Uterus (tissue), 4 donors: Measurements from ENCODE around the gene PDE4D. TPM values are rescaled to one million over a fixed set of nuclear protein-coding genes. Genes with fewer than 3 reads are reported as not detected.

Source experiments
- DNase-seq, 2 donors: peaks; one replicate each; pipeline ENCODE4 v3.0.0-alpha.2; 2019 to 2020
- H3K27ac ChIP-seq, 2 donors: fragments of 200-600 bp; sonication (generic); 1 replicate in 1 of 2; 2 replicates in 1 of 2; pipeline ENCODE4 v1.5.1; 2016 to 2018
- H3K27me3 ChIP-seq, 2 donors: fragments of 200-600 bp; sonication (generic); one replicate each; pipeline ENCODE4 v1.5.1; 2018 to 2019; ENCODE audit warnings: control low read depth in 1 of 2
- H3K36me3 ChIP-seq, 2 donors: fragments of 200-600 bp; sonication (generic); one replicate each; pipeline ENCODE4 v1.5.1; 2019; ENCODE audit warnings: control low read depth in 1 of 2
- H3K4me1 ChIP-seq, 2 donors: fragments of 200-600 bp; sonication (generic); one replicate each; pipeline ENCODE4 v1.5.1; 2018 to 2019; ENCODE audit warnings: control low read depth in 1 of 2
- H3K4me3 ChIP-seq, 2 donors: fragments of 200-600 bp; sonication (generic); 1 replicate in 1 of 2; 2 replicates in 1 of 2; pipeline ENCODE4 v1.5.1; 2018 to 2019; ENCODE audit warnings: mild to moderate bottlenecking in 1 of 2
- H3K9me3 ChIP-seq, 2 donors: fragments of 200-600 bp; sonication (generic); one replicate each; pipeline ENCODE4 v1.5.1; 2019; ENCODE audit warnings: control low read depth in 1 of 2
- CTCF ChIP-seq, 4 experiments: fragments of 200-600 bp in 2 of 4; fragments of 450-650 bp in 2 of 4; sonication (generic) in 2 of 4; IDR thresholded peaks; one replicate each; pipeline ENCODE4 v1.5.1; 2016 to 2019; ENCODE audit warnings: antibody characterized with exemption in 4 of 4, mild to moderate bottlenecking in 2 of 4, moderate library complexity in 1 of 4
- POLR2A ChIP-seq, 2 donors: fragments of 450-650 bp; IDR thresholded peaks; one replicate each; pipeline ENCODE4 v1.6.1; 2016; ENCODE audit warnings: antibody characterized with exemption in 2 of 2, mild to moderate bottlenecking in 1 of 2, moderate library complexity in 1 of 2
- intact Hi-C: fragments of 100-400 bp; cut with DNase I; formaldehyde crosslinking; loops from one replicate; pipeline ENCODE4 v1.15.1; 2023; ENCODE audit warnings: low total_unique reads
- total RNA-seq, 4 donors: library from RNA; depleted of rRNA in 3 of 4; stranded (reverse); fragments of >200 nt in 3 of 4; gene quantifications; one replicate each; pipeline versions ENCODE4 v1.1.0 to v1.2.4, GENCODE V29; 2014 to 2023
- donor health status: DM: yes; HTN: yes; CAD: no.

The PDE4D gene
- total RNA-seq, 4 donors from 2014 or later = 27.1 to 77.0 (median 45.8) TPM

- intact Hi-C loops = no loop called here
Observed at GRCh38 chr5:59919484-59919883, 26.0 kb upstream of the PDE4D start.

GRCh38 chr5:59917121-59917520 is 23.6 kb upstream of the PDE4D start:
- no peaks in the 10 kb centered on the region for H3K9me3 ChIP-seq
- H3K4me3 ChIP-seq = no peak overlapping the region
- intact Hi-C loops = no loop called here
- TF ChIP-seq CTCF (IDR thresholded peaks at IDR 0.05) = no peak
- no peak for TF ChIP-seq POLR2A (IDR thresholded peaks at IDR 0.05)
- no peaks in the 10 kb centered on the region for H3K27me3 ChIP-seq
- H3K27ac ChIP-seq = no peak overlapping the region
- no peaks in the 10 kb centered on the region for H3K36me3 ChIP-seq
- no peaks in the 10 kb centered on the region for H3K4me1 ChIP-seq
- DNase-seq = no peak

More at GRCh38 chr5:59919484-59919883, 26.0 kb upstream of the PDE4D start:
- DNase-seq = no peak
- Histone ChIP-seq H3K9me3 (no peaks in the 10 kb centered on the region), H3K4me1 (no peaks in the 10 kb centered on the region), H3K27ac (no peak overlapping the region), H3K27me3 (no peaks in the 10 kb centered on the region), H3K4me3 (no peak overlapping the region), H3K36me3 (no peaks in the 10 kb centered on the region)
- TF ChIP-seq CTCF (IDR thresholded peaks at IDR 0.05) = no peak
- TF ChIP-seq POLR2A (IDR thresholded peaks at IDR 0.05) = no peak

DNA sequence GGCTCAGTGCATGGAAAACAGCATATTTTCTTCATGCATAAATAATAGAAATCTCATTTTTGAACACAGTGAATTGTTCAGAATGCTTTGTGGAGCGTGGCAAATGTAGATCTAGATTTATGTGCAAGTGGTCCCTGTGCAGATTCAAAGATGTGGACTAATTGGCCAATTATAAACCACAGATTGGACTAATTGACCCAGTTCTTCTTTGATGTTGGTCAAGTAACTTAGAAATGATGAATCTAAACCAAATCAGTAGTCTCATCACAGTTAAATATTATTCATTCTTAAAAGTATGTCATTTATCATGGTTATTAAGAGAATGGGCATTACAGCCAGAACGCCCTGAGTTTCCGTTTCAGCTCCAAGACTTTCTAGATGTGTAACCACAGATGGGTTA is 11.7 kb upstream of the PDE4D start:
- Histone ChIP-seq H3K4me1 (no peaks in the 10 kb centered on the region), H3K4me3 (no peak overlapping the region), H3K9me3 (no peaks in the 10 kb centered on the region), H3K27me3 (no peaks in the 10 kb centered on the region), H3K36me3 (no peaks in the 10 kb centered on the region), H3K27ac (no peak overlapping the region)
- intact Hi-C loops = no loop called here
- TF ChIP-seq CTCF (IDR thresholded peaks at IDR 0.05) (no peak), POLR2A (IDR thresholded peaks at IDR 0.05) (no peak)
- no peak for DNase-seq

GRCh38 chr5:59897075-59897474 is 3.5 kb upstream of the PDE4D start:
- Histone ChIP-seq H3K4me1 (peaks cover 0 to 5% of the 10 kb centered on the region in 2 donors), H3K4me3 (no peak overlapping the region), H3K27me3 (no peaks in the 10 kb centered on the region), H3K36me3 (no peaks in the 10 kb centered on the region), H3K9me3 (no peaks in the 10 kb centered on the region), H3K27ac (no peak overlapping the region)
- TF ChIP-seq CTCF (IDR thresholded peaks at IDR 0.05) (no peak), POLR2A (IDR thresholded peaks at IDR 0.05) (no peak)
- intact Hi-C loops = no loop called here
- no peak for DNase-seq

DNA sequence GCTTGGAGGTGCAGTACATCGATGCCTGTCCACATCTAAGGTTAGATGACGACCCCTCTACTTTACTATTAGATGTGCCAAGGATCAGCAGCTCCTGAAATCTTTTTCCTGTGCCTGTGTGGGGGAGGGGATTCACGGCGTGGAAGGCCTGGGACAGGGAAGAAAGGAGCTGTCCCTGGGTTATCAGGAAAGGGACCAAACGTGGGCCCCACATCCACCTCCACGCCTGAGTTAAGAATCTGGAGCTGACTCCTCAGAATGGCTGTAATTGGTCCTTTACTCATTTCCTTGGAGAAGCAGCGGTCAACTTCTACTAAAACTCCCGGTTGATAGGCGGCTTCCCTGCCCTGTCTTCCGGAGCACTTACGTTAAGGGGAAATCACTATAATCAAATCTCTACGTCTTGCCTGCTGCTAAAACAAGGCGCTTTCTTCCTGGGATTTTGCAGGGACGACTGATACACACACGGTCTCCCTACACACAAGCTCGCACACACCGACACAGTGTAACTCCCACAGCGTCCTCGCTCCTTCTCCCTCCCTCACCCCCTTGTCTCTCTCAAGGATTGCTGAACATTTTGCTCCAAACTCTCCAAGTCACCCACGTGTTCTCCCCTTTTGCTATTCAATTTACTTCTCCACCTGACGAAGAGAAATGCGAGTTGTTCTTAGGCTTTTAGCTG is 1.4 kb downstream of the PDE4D start:
- peaks cover 0 to 5% of the 10 kb centered on the region in 2 donors for H3K4me1 ChIP-seq
- no peaks in the 10 kb centered on the region for H3K36me3 ChIP-seq
- no peaks in the 10 kb centered on the region for H3K27me3 ChIP-seq
- TF ChIP-seq POLR2A (IDR thresholded peaks at IDR 0.05) (no peak), CTCF (IDR thresholded peaks at IDR 0.05) (no peak)
- intact Hi-C loops = no loop called here
- no peak overlapping the region for H3K27ac ChIP-seq
- no peak for DNase-seq
- no peaks in the 10 kb centered on the region for H3K9me3 ChIP-seq
- no peak overlapping the region for H3K4me3 ChIP-seq
